Measurements from ENCODE around the gene IMMP2L. TPM values are rescaled to one million over a fixed set of nuclear protein-coding genes. Genes with fewer than 3 reads are reported as not detected.

The IMMP2L gene
- total and polyA plus RNA-seq, 7 donors = 9.3 to 43.0 (median 19.2) TPM

GRCh38 chr7:110721395-110721794 lies 840.9 kb downstream of the IMMP2L start:
- H3K4me1 ChIP-seq = no peaks in the 10 kb centered on the region
- WGBS, 3 donors = 92 to 97% (median 95%) methylated on average over 2 of the region's 2 CpGs
- no peak for ATAC-seq

GRCh38 chr7:110720626-110721025 lies 841.7 kb downstream of the IMMP2L start:
- ATAC-seq = no peak
- H3K27ac ChIP-seq = no peak overlapping the region
- no peaks in the 10 kb centered on the region for H3K4me1 ChIP-seq
- WGBS, 3 donors = 81 to 86% (median 83%) methylated on average over 3 of the region's 3 CpGs
- no peak for DNase-seq
- no peaks in the 10 kb centered on the region for H3K36me3 ChIP-seq (ENCODE audit: insufficient read depth in 1 of 2, low read depth in 1 of 2)
- intact Hi-C loops (cut with DNase I) = no loop called here
- no peak overlapping the region for H3K4me3 ChIP-seq
- TF ChIP-seq, protein P1, sequence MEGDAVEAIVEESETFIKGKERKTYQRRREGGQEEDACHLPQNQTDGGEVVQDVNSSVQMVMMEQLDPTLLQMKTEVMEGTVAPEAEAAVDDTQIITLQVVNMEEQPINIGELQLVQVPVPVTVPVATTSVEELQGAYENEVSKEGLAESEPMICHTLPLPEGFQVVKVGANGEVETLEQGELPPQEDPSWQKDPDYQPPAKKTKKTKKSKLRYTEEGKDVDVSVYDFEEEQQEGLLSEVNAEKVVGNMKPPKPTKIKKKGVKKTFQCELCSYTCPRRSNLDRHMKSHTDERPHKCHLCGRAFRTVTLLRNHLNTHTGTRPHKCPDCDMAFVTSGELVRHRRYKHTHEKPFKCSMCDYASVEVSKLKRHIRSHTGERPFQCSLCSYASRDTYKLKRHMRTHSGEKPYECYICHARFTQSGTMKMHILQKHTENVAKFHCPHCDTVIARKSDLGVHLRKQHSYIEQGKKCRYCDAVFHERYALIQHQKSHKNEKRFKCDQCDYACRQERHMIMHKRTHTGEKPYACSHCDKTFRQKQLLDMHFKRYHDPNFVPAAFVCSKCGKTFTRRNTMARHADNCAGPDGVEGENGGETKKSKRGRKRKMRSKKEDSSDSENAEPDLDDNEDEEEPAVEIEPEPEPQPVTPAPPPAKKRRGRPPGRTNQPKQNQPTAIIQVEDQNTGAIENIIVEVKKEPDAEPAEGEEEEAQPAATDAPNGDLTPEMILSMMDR (IDR thresholded peaks at IDR 0.05) = no peak
- no peaks in the 10 kb centered on the region for H3K27me3 ChIP-seq (ENCODE audit: insufficient read depth in 3 of 3, low read length in 2 of 3)
- H3K9me3 ChIP-seq = no peaks in the 10 kb centered on the region

More at GRCh38 chr7:110721395-110721794, 840.9 kb downstream of the IMMP2L start:
- H3K27ac ChIP-seq = no peak overlapping the region
- TF ChIP-seq, protein P1 (IDR thresholded peaks at IDR 0.05) = no peak
- DNase-seq = no peak
- no peaks in the 10 kb centered on the region for H3K36me3 ChIP-seq (ENCODE audit: insufficient read depth in 1 of 2, low read depth in 1 of 2)
- H3K4me3 ChIP-seq = no peak overlapping the region
- no peaks in the 10 kb centered on the region for H3K9me3 ChIP-seq
- intact Hi-C loops (cut with DNase I) = no loop called here
- H3K27me3 ChIP-seq (ENCODE audit: insufficient read depth in 3 of 3, low read length in 2 of 3) = no peaks in the 10 kb centered on the region

DNA sequence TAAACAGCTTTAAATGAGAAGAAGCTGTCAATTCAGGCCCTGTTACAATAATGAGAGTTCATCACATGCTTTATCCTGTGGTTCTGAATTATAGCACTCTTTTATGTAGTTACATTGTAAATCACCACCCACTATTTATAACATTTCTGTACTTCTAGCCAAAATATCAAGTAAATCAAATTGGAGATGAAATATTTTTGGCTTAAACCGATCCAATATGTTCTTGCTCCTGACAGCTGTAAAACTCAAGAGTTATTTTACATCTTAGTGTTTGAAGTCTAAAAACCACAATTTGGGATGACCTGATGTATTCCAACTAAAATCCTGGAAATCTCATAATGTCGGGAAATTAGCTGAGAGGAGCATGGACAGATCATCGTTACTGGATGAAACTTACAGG lies 842.6 kb downstream of the IMMP2L start:
- WGBS, 3 donors = 50 to 62% (median 59%) methylated on average over 3 of the region's 3 CpGs
- Histone ChIP-seq H3K4me3 (no peak overlapping the region), H3K27me3 (ENCODE audit: insufficient read depth in 3 of 3, low read length in 2 of 3) (no peaks in the 10 kb centered on the region), H3K9me3 (no peaks in the 10 kb centered on the region), H3K36me3 (ENCODE audit: insufficient read depth in 1 of 2, low read depth in 1 of 2) (no peaks in the 10 kb centered on the region), H3K4me1 (no peaks in the 10 kb centered on the region), H3K27ac (no peak overlapping the region)
- intact Hi-C loops (cut with DNase I) = no loop called here
- ATAC-seq = no peak
- no peak for DNase-seq
- TF ChIP-seq, protein P1 (IDR thresholded peaks at IDR 0.05) = no peak

DNA sequence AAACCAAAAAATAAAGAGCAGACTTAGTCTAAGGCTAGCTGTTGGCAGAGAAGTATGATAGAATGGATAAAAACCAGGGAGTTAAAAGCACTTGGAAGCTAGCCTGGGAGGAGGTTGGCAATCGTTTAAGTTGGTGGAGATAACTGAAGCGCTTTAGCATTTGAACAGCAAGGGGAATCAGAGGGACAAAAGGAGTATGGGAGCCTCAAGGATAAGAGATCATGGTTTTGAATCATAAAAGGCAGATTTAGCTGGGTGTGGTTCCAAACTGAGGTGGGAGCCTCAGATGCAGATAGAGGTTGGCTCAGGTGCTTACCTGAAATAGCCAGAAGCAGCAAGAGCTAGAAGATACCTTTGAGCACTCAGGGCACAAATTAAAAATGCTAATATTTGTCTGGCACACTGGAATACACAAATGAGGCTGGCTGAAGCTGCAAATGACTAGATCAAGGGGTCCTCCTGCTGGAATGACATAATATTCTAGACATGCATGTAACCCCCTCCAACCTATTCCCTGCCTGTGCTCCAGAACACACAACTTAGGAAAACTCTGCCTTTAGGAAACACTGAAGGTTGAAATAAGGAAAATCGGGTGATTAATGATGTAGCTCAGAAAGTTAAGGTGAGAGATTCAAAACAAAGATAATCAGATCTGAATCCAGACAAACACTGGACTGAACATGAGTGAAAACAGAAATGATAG lies 843.6 kb downstream of the IMMP2L start:
- Histone ChIP-seq H3K36me3 (ENCODE audit: insufficient read depth in 1 of 2, low read depth in 1 of 2) (no peaks in the 10 kb centered on the region), H3K27ac (no peak overlapping the region), H3K27me3 (ENCODE audit: insufficient read depth in 3 of 3, low read length in 2 of 3) (no peaks in the 10 kb centered on the region), H3K9me3 (no peaks in the 10 kb centered on the region), H3K4me3 (no peak overlapping the region), H3K4me1 (no peaks in the 10 kb centered on the region)
- 56 to 64% (median 61%) methylated on average over 3 of the region's 3 CpGs for WGBS, 3 donors
- DNase-seq = no peak
- intact Hi-C loops (cut with DNase I) = no loop called here
- TF ChIP-seq, protein P1 (IDR thresholded peaks at IDR 0.05) = no peak
- ATAC-seq = no peak

- intact Hi-C loops (cut with DNase I) = no loop called here
These were observed 858.1 kb downstream of the IMMP2L start for GRCh38 chr7:110704225-110704624.

More at GRCh38 chr7:110704225-110704624, 858.1 kb downstream of the IMMP2L start:
- Histone ChIP-seq H3K27me3 (ENCODE audit: insufficient read depth in 3 of 3, low read length in 2 of 3) (no peaks in the 10 kb centered on the region), H3K4me3 (no peak overlapping the region), H3K27ac (no peak overlapping the region), H3K4me1 (no peaks in the 10 kb centered on the region), H3K36me3 (ENCODE audit: insufficient read depth in 1 of 2, low read depth in 1 of 2) (no peaks in the 10 kb centered on the region), H3K9me3 (no peaks in the 10 kb centered on the region)
- DNase-seq (no peak), ATAC-seq (no peak)
- TF ChIP-seq, protein P1 (IDR thresholded peaks at IDR 0.05) = no peak
- WGBS, 3 donors = 89 to 92% (median 91%) methylated on average over 2 of the region's 2 CpGs

Measured in psoas muscle (tissue), 8 donors.